DOHH2 (cell line): Measurements from ENCODE around the gene FARS2.

ENCODE experiments used
- CTCF ChIP-seq: fragments of 200-600 bp; sonication (generic); IDR thresholded peaks from one replicate; pipeline ENCODE4 v1.5.1; 2014; ENCODE audit warnings: antibody characterized with exemption, mild to moderate bottlenecking, low read depth, low read length; ENCODE audit not compliant: poor library complexity, severe bottlenecking
- EZH2phosphoT487 ChIP-seq: fragments of 200-600 bp; sonication (generic); IDR thresholded peaks from 2 replicates; pipeline ENCODE4 v1.6.1; 2017; ENCODE audit warnings: borderline replicate concordance, mild to moderate bottlenecking, antibody characterized with exemption, low read length, moderate library complexity, mixed read lengths

GRCh38 chr6:5762561-5762968, 501.3 kb downstream of the FARS2 start:
- TF ChIP-seq CTCF (no peak), EZH2phosphoT487 (no peak)
